OCI-LY7 (cell line): Measurements from ENCODE around the gene GZMM.

Source experiments
- EZH2phosphoT487 ChIP-seq: fragments of 200-600 bp; sonication (generic); IDR thresholded peaks from 2 replicates; pipeline ENCODE4 v1.6.1; 2018; ENCODE audit warnings: low read depth, borderline replicate concordance, mild to moderate bottlenecking, mixed run types, antibody characterized with exemption, low read length, moderate library complexity, mixed read lengths
- TF ChIP-seq, protein P1 (sequence below): fragments of 200-600 bp; sonication (generic); conservative IDR thresholded peaks from 2 replicates; pipeline ENCODE4 v1.5.1; 2014; ENCODE audit warnings: mild to moderate bottlenecking, antibody characterized with exemption, low read length, moderate library complexity, mixed read lengths

DNA sequence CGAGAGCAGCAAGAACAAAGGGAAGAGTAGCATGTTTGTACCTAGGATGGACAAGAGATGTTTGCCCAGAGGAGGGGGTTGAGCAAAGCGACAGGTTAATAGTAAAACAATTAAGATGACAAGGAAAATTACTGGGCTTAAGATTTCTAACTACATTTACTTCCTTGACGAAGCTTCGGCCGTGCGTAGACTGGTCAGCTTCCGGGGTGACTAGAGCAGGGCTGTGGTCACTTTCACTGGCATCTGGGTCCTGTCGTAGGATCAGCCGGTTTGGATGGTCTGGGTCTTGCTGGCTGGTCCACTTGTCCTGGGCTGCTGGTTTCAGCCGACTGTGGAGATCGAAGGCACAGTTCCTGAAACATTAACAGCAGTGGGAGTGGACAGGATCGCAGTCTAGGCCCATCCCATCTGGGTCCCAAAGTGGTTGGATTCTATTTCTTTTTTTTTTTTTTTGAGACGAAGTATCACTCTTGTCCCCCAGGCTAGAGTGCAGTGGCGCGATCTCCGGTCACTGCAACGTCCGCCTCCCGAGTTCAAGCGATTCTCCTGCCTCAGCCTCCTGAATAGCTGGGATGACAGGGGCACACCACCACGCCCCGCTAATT lies 23.5 kb downstream of the GZMM start:
- no peak for TF ChIP-seq EZH2phosphoT487
- TF ChIP-seq, protein P1, sequence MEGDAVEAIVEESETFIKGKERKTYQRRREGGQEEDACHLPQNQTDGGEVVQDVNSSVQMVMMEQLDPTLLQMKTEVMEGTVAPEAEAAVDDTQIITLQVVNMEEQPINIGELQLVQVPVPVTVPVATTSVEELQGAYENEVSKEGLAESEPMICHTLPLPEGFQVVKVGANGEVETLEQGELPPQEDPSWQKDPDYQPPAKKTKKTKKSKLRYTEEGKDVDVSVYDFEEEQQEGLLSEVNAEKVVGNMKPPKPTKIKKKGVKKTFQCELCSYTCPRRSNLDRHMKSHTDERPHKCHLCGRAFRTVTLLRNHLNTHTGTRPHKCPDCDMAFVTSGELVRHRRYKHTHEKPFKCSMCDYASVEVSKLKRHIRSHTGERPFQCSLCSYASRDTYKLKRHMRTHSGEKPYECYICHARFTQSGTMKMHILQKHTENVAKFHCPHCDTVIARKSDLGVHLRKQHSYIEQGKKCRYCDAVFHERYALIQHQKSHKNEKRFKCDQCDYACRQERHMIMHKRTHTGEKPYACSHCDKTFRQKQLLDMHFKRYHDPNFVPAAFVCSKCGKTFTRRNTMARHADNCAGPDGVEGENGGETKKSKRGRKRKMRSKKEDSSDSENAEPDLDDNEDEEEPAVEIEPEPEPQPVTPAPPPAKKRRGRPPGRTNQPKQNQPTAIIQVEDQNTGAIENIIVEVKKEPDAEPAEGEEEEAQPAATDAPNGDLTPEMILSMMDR, result no peak
